ENCODE data around the gene KRTAP3-3.

- TF ChIP-seq CTCF (IDR thresholded peaks at IDR 0.05; ENCODE audit: low read length), result no peak
- TF ChIP-seq EZH2 (optimal IDR thresholded peaks at IDR 0.05; ENCODE audit: low read depth, low read length), result no peak
Observed at GRCh38 chr17:41004397-41004796, 10.4 kb upstream of the KRTAP3-3 start.
